GM21717 (cell line): Measurements from ENCODE around the gene FAM114A1.

Experiments
- ATAC-seq: cut with Tn5 transposase; IDR thresholded peaks from one replicate; pipeline ENCODE4 v1.9.1; 2021; ENCODE audit warnings: mild to moderate bottlenecking, moderate library complexity; ENCODE audit not compliant: unreplicated experiment

FAM114A1 gene

DNA sequence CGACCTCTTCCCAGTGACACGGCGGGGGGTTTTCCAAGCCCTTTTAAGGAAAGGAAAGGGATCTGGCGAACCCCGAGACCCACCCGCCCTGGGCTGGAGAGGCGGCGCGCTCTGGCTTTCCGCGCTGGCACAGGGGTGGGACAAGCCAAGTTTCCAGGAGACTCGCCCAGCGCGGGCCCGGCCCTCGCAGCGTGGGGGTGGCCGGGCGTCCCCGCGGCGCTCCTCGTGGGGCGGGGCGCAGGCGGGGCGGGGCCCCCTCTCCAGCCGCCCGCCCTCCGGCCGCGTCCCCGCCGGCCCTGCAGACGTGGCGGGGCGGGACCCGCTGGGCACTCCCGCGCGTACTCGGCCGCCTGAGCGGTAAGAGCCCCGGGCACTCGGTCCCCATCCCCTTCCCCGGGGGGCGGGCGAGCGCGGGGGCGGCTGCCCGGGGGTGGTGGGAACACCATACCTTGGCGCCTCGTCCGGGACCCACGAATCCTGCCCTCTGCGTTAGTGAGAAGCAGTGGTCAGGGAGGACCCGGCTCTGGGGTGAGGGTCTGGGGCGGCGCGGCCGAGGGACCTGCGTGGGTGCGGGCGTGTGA lies at the start of gene FAM114A1:
FAM114A1 (plus strand) TSS at position 329 of the 581 bp plus-strand sequence. CDS start 10,273 bp downstream, outside the sequence.
- peak; percentile 86 for ATAC-seq

DNA sequence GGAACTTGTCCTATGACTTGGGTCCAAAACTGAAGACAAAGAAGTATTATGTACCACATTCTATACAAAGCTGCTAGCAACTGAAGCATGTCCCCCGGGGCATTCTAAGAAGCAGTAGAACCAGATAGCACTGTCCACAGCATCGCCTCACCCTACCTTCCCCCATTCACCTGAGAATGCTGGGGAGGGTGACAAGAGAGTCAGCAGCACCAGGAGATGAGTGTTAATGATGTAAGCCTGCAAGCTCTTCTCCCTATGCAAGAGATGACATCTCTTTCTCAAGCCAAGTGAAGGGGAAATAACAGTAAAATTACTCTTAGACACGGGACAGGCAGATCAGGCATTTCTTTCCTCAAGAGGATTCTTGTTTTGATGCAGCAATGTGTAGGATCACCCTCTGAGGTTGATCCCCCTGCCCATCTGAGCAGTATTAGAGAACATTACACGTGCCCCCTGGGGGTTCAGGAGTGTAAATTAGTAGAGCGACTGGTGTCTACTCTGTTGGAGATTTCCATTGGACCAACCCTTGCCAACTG lies 49.1 kb upstream of the FAM114A1 start:
- ATAC-seq = peak; percentile 33

DNA sequence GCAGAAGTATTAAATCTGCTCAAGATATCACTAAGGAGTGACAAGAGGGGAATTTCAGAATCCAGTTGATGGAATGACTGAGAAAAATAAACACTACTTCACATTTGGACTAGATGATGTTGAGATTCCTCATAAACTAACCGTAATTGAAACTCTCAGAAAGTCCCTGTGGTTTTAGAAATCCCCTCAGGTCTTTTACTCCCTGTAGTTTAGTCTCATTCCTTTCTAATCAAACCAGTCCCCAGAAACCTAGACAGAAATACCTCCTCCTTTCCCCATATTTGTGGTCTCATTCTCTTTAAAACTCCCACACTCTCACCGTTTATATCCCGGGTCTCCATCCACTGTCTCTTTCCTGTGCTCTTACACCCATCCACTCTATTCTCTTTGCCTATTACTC lies 48.0 kb upstream of the FAM114A1 start:
- ATAC-seq = no peak

DNA sequence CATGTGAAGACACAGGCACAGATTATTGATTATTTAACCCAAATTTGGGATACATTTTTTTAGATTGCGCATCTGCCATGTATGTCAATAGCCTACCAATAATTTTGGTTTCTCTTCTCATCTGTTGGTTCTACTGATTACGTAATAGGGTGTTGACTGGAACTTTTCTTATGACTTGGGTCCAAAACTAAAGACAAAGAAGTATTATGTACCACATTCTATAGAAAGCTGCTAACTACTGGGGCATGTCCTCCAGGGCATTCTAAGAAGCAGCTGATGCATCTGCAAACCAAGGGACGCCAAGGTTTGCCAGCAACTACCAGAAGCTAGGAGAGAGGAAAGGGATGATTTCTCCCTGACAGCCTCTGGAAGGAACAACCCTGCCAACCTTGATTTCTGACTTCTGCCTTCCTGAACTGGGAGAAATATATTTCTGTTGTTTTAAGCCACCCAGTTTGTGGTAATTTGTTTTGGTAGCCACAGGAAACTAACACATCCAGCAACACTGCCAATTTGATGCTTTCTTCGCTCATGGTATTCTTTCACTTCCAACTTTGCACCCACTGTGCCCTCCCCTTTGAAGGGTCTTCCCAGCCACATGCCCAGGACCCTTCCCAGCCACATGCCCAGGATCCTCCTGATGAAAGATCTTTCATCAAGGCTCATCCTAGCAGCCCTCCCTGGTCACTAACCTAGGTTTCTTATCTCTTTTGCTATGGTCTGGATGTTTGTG lies 47.1 kb upstream of the FAM114A1 start:
- ATAC-seq = peak; percentile 41

DNA sequence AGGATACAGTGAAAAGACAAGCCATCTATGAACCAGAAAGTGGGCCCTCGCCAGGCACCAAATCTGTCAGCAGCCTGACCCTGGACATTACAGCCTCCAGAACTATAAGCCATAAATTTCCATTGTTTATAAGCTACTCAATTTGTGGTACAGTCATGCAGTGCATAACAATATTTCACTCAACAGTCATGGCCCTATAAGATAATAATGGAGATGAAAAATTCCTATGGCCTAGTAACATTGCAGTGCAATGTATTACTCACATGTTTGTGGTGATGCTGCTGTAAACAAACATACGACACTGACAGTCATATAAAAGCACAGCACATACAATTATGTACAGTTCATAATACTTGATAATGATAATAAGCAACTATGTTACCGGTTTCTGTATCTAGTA lies 45.9 kb upstream of the FAM114A1 start:
- no peak for ATAC-seq

DNA sequence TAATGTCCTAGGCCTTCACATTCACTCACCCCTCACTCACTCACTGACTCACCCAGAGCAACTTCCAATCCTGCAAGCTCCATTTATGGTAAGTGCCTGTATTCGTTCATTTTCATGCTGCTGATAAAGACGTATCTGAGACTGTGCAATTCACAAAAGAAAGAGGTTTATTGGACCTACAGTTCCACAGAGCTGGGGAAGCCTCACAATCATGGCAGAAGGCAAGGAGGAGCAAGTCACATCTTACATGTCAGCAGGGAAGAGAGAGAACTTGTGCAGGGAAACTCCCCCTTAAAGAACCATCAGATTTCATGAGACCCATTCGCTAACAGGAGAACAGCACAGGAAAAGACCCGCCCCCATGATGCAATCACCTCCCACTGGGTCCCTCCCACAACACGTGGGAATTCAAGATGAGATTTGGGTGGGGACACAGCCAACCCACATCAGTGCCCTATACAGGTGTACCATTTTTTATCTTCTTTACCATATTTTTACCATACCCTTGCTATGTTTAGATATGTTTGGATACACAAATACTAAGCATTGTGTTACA lies 44.8 kb upstream of the FAM114A1 start:
- ATAC-seq = no peak

DNA sequence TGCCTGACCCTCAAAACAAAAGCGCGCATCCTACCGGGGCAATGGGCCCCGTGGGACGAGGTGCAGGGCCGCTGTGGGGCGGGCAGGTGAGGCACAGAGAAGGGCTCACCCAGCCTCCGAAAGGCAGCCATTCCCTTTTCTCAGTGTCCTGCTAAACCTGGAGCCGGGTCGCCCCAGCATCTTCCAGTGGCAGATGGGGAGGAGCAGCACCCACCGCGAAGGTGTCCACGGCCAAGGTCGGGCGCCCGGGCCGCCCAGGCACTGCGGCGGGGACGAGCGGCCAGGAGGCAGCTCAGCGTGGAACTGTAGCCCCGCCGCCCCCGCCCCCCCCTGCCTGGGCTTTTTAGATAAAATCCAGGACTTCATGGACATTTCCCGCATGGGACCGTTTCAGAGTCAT lies 43.8 kb upstream of the FAM114A1 start:
- ATAC-seq = no peak

DNA sequence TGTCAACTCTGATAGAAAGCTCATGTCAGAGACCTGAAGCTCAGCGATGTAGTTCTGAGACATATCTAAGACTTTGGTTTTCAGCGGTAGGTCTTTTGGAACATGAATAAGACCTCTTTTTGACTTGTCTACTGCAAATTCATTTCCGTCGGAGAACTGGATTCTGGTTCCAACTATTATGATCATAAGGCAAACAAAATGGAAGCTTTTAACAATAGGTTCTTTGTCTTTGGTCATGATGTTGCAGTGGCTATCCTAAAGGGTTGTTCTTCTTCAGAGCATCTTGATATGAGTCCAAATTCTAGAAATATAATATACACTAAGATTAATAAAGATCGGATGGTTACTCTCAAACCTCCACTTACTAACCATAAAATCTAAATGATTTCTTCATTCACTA lies 38.4 kb upstream of the FAM114A1 start:
- ATAC-seq = no peak

DNA sequence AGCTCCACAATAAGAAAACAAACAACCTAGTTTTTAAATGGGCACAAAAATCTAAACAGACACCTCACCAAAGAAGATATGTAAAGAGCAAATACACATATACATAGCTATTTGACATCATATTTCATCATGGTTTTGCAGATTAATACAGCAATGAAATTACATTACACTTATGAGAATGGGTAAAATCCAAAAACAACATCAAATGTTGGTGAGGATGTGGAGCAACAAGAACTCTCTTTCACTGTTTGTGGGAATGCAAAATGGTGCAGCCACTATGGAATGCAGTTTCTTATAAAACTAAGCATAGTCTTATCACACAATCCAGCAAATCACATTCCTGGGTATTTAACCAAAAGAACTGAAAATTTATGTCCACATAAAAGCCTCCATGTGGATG lies 36.0 kb upstream of the FAM114A1 start:
- no peak for ATAC-seq

DNA sequence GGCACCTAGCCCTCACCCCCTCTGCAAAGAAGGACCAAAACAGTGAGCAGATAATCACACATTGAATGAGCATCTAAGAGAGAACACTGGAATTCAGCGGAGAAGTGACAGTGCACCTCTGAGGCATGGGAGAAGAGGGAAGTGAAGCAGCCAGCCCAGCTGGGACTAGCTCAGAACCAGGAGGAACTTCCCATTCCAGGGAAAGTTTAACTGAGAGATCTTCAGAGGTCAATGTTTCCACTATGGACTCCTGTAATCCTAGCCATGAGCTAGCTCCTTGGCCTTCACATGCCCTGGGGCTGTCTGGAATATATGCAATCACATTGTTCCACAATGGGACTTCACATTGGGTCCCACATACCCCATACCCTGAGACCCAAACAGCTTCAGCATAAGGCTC lies 35.4 kb upstream of the FAM114A1 start:
- no peak for ATAC-seq

DNA sequence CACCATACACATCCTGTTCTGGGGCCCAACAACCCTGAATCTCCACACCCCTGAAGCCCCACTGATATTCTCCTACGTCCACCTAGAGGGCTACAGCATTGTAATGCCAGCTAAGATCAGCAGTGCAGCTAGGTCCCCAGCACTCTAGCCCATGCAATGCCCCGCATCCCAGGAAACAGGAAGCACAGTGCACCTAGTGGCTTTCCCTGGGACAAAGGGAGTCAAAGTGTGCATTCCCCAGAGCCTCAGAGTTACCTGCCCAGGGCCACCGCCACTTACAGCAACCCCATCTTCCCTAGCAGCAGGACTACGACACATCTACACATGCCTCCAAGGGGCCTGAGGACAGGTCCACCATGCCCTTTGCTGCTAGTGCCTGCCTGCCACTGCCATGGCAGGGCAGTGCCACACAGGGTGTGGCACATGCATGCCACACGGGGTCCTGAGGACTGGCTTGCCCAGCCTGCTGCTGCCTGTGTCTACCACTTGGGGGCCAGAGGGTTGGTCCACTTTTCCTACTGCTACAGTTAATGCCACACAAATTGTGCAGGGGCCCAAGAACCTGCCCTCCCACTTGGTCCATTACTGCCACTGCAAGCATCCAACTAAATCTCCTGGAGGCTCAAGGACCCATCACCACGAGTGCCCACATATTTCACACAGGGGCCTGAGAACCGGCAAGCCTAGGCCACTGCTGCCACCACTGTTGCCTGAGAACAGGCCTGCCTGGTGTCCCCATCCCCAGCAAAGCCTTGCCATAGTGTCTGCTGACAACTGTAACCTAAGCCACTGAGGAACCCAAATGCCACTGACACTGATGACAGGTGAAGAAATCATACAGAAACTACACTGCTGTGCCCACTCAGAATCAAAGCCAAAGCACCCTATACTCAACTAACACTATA lies 34.7 kb upstream of the FAM114A1 start:
- no peak for ATAC-seq

DNA sequence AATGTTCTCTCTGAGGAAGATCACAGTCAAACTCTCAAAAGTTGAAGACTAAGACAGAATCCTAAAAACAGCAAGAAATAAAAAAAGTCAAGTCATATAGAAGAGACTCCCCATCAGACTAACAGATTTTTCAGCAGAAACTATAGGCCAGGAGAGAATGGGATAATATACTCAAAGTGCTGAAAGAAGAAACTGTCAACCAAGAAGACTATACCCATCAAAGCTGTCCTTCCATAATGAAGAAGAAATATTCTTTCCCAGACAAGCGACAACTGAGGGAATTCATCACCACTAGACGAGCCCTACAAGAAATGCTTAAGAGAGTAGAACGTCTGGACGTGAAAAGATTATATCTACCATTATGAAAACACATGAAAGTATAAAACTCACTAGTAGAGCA lies 33.0 kb upstream of the FAM114A1 start:
- no peak for ATAC-seq

DNA sequence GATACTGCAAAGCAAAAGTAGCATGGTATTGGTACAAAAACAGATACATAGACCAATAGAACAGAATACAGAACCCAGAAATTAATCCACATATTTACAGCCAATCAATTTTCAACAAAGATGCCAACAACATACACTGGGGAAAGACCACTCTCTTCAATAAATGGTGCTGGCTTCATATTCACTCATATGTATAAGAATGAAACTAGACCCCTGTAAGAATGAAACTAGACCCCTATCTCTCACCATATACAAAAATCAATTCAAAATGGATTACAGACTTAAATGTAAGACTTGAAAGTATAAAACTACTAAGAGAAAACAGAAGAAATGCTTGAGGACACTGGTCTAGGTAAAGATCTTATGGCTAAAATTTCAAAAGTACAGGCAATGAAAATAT lies 30.3 kb upstream of the FAM114A1 start:
- no peak for ATAC-seq

DNA sequence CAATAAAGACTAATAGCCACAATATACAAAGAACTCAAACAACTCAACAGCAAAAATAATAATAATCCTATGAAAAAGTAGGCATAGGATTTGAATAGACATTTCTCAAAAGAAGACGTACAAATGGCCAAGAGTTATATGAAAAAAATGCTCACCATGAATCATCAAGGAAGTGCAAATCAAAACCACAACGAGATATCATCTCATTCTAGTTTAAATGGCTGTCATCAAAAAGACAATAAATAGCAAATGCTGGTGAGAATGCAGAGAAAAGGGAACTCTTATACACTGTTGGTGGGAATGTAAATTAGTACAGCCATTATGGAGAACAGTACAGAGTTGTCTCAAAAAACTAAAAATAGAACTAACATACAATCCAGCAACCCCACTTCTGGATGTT lies 29.8 kb upstream of the FAM114A1 start:
- no peak for ATAC-seq

DNA sequence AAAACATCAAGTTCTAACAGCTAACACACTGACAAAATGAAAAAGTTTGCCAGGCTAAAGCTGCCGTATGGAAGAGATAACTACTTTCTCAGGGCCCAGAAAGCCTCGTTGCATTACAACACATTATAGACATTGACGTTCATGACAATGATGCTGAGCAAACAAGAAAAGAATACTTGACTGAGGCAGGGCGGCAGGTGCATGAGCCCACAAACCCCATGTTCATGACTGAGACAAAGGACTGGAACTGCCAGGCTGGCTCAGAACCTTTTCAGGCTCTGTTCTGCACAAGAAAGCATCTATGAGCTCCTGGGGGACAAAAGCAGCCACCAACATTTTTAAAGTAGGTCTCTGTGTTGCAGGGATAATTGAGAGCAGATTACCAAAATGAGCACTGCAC lies 24.6 kb upstream of the FAM114A1 start:
- ATAC-seq = no peak

DNA sequence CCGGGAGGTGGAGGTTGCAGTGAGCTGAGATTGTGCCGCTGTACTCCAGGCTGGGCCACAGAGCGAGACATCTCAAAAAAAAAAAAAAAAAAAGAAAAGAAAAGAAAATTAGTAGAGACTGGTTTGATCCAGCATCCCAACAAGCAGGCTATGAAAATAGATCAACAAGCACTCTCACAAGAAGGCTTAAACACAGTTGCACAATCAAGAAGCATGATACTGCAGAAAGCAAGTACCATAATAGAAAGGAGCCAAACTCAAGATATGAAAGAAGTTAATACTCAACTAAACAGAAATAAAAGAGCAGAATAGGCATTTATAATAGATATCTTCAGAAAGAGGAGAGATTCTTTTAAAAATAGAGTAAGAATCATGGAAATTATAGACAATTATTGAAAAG lies 21.6 kb upstream of the FAM114A1 start:
- no peak for ATAC-seq

DNA sequence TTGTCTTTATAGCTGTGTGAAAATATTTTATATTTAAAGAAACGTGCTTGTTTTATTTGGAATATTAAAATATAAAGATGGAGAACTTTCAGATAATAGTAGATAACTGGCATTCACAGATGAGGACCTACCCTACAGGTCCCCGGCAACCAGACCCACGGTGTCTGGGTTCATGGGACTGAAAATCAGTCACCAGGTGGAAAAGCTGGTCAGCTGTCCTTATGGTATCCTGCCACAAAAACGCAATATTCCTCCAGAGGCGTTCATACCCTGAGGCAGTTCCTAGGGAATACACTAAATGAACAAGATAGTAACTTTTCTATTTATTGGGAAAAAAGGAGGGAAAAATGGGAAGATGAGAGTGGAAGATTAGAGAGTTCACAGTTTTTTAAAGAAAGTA lies 12.1 kb upstream of the FAM114A1 start:
- no peak for ATAC-seq

DNA sequence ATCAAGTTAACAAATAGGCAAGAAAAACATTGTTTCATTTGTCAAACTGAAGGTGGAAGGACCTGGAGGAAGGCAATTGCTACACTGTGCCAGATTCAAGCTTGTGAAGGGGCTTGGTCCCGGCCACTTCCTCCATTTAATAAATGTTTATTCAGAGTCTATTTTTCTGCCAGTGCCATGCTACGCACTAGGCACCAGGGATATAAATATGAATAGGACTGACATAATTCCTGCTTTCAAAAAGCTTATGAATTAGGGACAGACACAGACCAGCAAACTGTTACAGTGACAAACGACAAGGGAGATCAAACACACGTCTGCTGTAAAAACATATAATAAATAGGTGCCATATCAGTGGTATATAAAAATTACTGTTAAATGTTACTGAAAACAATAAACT lies 11.6 kb upstream of the FAM114A1 start:
- ATAC-seq = peak; percentile 38

DNA sequence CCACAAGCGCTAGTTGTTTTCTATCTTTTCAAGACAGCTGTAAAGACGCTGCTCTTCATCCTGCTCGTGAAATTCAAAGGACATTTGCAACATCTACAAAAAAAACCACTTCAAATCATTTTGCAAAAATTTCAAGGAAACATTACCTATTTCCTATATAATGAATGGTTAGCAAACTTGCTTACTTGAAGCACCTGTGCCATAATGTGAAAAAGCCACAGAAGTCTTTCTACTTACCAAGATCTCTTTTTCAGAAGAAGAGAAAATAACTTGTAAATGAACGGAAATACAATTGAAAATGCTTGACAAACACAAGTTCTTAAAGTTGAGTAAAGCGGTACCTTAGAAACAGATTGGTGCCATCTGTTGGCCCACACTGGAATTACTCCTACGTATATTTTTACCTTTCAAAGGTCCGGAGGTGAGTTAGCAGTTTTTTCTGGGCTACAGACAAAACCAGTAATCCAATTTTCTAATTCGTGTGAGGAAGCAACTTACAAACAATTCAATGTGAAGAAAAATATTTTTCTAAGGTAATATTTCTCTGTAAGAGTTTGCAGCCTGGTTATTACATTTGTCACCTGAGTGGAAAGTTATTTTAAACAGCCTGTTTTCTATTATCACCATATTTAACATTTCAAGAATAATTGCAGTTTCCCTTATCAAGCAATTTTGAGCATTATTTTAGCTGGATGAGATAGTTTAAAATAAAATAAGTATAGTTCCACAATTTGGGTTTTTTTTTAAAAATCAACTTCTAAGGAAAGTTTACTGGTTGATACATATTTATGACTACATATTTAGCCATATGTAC lies 10.9 kb upstream of the FAM114A1 start, which contains the start of gene TLR6:
TLR6 (minus strand) TSS at position 294 of the 814 bp plus-strand sequence. CDS start 27,344 bp downstream, outside the sequence.
- ATAC-seq = no peak
